HepG2 (cell line): ENCODE data around the gene P2RX1. TPM values are rescaled to one million over a fixed set of nuclear protein-coding genes. Genes with fewer than 3 reads are reported as not detected.

Experiments used
- ATF7 ChIP-seq, 2 experiments: fragments of 450-650 bp in 1 of 2; sonication (generic) in 1 of 2; formaldehyde crosslinking in 1 of 2; IDR thresholded peaks; 2 replicates each; pipeline versions ENCODE4 v1.4.0 to v1.6.1; 2016 to 2020; ENCODE audit warnings: antibody characterized with exemption in 1 of 2, mild to moderate bottlenecking in 1 of 2, missing genetic modification reagents in 1 of 2
- BRD4 ChIP-seq: sonication (generic); formaldehyde crosslinking; IDR thresholded peaks from 2 replicates; pipeline ENCODE4 v1.4.0; 2020; ENCODE audit warnings: missing genetic modification reagents
- DR1 ChIP-seq: sonication (generic); formaldehyde crosslinking; IDR thresholded peaks from 2 replicates; pipeline ENCODE4 v1.8.0; 2021; ENCODE audit warnings: mild to moderate bottlenecking, missing genetic modification reagents, inconsistent platforms
- EEA1 ChIP-seq: sonication (generic); formaldehyde crosslinking; IDR thresholded peaks from 2 replicates; pipeline ENCODE4 v1.5.1; 2020; ENCODE audit warnings: mild to moderate bottlenecking, missing genetic modification reagents, borderline replicate concordance
- FOXP1 ChIP-seq, 2 experiments: fragments of 450-650 bp in 1 of 2; IDR thresholded peaks; 2 replicates each; pipeline ENCODE4 v1.6.1; 2017 to 2018; ENCODE audit warnings: antibody characterized with exemption in 1 of 2
- HDAC2 ChIP-seq: sonication (generic); formaldehyde crosslinking; IDR thresholded peaks from 2 replicates; pipeline ENCODE4 v1.4.0; 2020; ENCODE audit warnings: missing genetic modification reagents
- HNF4A ChIP-seq: sonication (generic); formaldehyde crosslinking; IDR thresholded peaks from 2 replicates; pipeline ENCODE4 v1.4.0; 2020; ENCODE audit warnings: missing genetic modification reagents
- KLF16 ChIP-seq, 2 experiments: sonication (generic) in 1 of 2; formaldehyde crosslinking in 1 of 2; IDR thresholded peaks; 2 replicates each; pipeline versions ENCODE4 v1.6.1 to v1.8.0; 2016 to 2023; ENCODE audit warnings: missing genetic modification reagents in 2 of 2, missing compliant biosample characterization in 1 of 2
- MXI1 ChIP-seq: IDR thresholded peaks from 3 replicates; pipeline ENCODE4 v1.6.1; 2012; ENCODE audit warnings: low read depth, low read length, inconsistent platforms, borderline replicate concordance
- RAD21 ChIP-seq: fragments of 450-650 bp; formaldehyde crosslinking; IDR thresholded peaks from 2 replicates; pipeline ENCODE4 v1.5.0; 2020; ENCODE audit warnings: mild to moderate bottlenecking
- YEATS2 ChIP-seq: sonication (generic); formaldehyde crosslinking; IDR thresholded peaks from 2 replicates; pipeline ENCODE4 v1.4.0; 2020; ENCODE audit warnings: missing genetic modification reagents, borderline replicate concordance
- ZBTB10 ChIP-seq: sonication (generic); formaldehyde crosslinking; IDR thresholded peaks from 2 replicates; pipeline ENCODE4 v1.4.0; 2020; ENCODE audit warnings: missing genetic modification reagents, borderline replicate concordance
- ZFP62 ChIP-seq: sonication (generic); formaldehyde crosslinking; IDR thresholded peaks from 2 replicates; pipeline ENCODE4 v1.4.0; 2020; ENCODE audit warnings: missing genetic modification reagents
- ZMAT3 ChIP-seq: sonication (generic); formaldehyde crosslinking; conservative IDR thresholded peaks from 2 replicates; pipeline ENCODE4 v1.7.0; 2021; ENCODE audit warnings: missing genetic modification reagents
- ZNF263 ChIP-seq: sonication (generic); formaldehyde crosslinking; IDR thresholded peaks from 2 replicates; pipeline ENCODE4 v1.4.0; 2020; ENCODE audit warnings: missing genetic modification reagents
- ZNF30 ChIP-seq: sonication (generic); formaldehyde crosslinking; IDR thresholded peaks from 2 replicates; pipeline ENCODE4 v1.5.0; 2020; ENCODE audit warnings: mild to moderate bottlenecking, missing genetic modification reagents
- ZNF382 ChIP-seq: sonication (generic); formaldehyde crosslinking; IDR thresholded peaks from 2 replicates; pipeline ENCODE4 v1.5.0; 2020; ENCODE audit warnings: missing genetic modification reagents, mild to moderate bottlenecking, borderline replicate concordance
- ZNF580 ChIP-seq: IDR thresholded peaks from 2 replicates; pipeline ENCODE4 v1.6.1; 2016; ENCODE audit warnings: low read depth, borderline replicate concordance
- ZNF678 ChIP-seq: sonication (generic); formaldehyde crosslinking; IDR thresholded peaks from 2 replicates; pipeline ENCODE4 v1.4.0; 2020; ENCODE audit warnings: mild to moderate bottlenecking, missing genetic modification reagents
- ZNF790 ChIP-seq: sonication (generic); formaldehyde crosslinking; IDR thresholded peaks from 2 replicates; pipeline ENCODE4 v1.8.0; 2022; ENCODE audit warnings: missing genetic modification reagents, mild to moderate bottlenecking, borderline replicate concordance
- ZNF878 ChIP-seq: sonication (generic); formaldehyde crosslinking; IDR thresholded peaks from 2 replicates; pipeline ENCODE4 v1.8.1; 2023; ENCODE audit warnings: mild to moderate bottlenecking, missing genetic modification reagents, moderate library complexity
- polyA plus RNA-seq, 8 experiments: library from polyadenylated mRNA; depleted of rRNA in 3 of 8; stranded (reverse) in 7 of 8; unstranded in 1 of 8; fragments of >200 nt; fragmentation: Illumina TruSeq in 4 of 8; extraction: Trizol in 4 of 8; gene quantifications; 2 replicates each; pipeline versions ENCODE4 v1.2.1 to v1.2.3, GENCODE V29; 2011 to 2016; ENCODE audit warnings: low read depth in 4 of 8, missing spikeins in 1 of 8, mixed read lengths in 1 of 8; ENCODE audit not compliant: insufficient read depth in 1 of 8
- total RNA-seq, 5 experiments: library from RNA; depleted of rRNA; stranded (reverse); fragments of >200 nt; fragmentation: Illumina TruSeq; extraction: Trizol; gene quantifications; 2 replicates each; pipeline ENCODE4 v1.2.3, GENCODE V29; 2016; ENCODE audit warnings: low read depth in 1 of 5
- TF ChIP-seq, protein P1 (sequence below): IDR thresholded peaks from 2 replicates; pipeline ENCODE4 v1.4.0; 2020; ENCODE audit warnings: mild to moderate bottlenecking, missing genetic modification reagents
- TF ChIP-seq, protein P2 (sequence below): sonication (generic); formaldehyde crosslinking; conservative IDR thresholded peaks from 2 replicates; pipeline ENCODE4 v1.4.0; 2020; ENCODE audit warnings: missing genetic modification reagents

The P2RX1 gene
- total and polyA plus RNA-seq, 2 of the 13 experiments (the other 11 are each of a cell fraction or from before 2014, with no cell fraction given), result 0.04 to 0.50 TPM

GRCh38 chr17:3959295-3959899, 43.1 kb upstream of the P2RX1 start (continued):
- TF ChIP-seq, protein P1, sequence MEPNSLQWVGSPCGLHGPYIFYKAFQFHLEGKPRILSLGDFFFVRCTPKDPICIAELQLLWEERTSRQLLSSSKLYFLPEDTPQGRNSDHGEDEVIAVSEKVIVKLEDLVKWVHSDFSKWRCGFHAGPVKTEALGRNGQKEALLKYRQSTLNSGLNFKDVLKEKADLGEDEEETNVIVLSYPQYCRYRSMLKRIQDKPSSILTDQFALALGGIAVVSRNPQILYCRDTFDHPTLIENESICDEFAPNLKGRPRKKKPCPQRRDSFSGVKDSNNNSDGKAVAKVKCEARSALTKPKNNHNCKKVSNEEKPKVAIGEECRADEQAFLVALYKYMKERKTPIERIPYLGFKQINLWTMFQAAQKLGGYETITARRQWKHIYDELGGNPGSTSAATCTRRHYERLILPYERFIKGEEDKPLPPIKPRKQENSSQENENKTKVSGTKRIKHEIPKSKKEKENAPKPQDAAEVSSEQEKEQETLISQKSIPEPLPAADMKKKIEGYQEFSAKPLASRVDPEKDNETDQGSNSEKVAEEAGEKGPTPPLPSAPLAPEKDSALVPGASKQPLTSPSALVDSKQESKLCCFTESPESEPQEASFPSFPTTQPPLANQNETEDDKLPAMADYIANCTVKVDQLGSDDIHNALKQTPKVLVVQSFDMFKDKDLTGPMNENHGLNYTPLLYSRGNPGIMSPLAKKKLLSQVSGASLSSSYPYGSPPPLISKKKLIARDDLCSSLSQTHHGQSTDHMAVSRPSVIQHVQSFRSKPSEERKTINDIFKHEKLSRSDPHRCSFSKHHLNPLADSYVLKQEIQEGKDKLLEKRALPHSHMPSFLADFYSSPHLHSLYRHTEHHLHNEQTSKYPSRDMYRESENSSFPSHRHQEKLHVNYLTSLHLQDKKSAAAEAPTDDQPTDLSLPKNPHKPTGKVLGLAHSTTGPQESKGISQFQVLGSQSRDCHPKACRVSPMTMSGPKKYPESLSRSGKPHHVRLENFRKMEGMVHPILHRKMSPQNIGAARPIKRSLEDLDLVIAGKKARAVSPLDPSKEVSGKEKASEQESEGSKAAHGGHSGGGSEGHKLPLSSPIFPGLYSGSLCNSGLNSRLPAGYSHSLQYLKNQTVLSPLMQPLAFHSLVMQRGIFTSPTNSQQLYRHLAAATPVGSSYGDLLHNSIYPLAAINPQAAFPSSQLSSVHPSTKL (CRISPR knock-in tag), result peak; percentile 57
- TF ChIP-seq DR1 (CRISPR knock-in tag) (no peak), ZNF790 (CRISPR knock-in tag) (no peak), FOXP1 (IDR thresholded peaks at IDR 0.05) (no peak), FOXP1 (CRISPR knock-in tag; IDR thresholded peaks at IDR 0.05) (peak; percentile 62), ZNF382 (CRISPR knock-in tag) (no peak), ATF7 (IDR thresholded peaks at IDR 0.05) (no peak), ATF7 (CRISPR knock-in tag; IDR thresholded peaks at IDR 0.05) (no peak), EEA1 (no peak), ZNF580 (CRISPR knock-in tag) (0 out of 2 replicates have a peak, but pooled peaks have one; percentile 9), BRD4 (CRISPR knock-in tag) (no peak), ZNF678 (CRISPR knock-in tag) (no peak), ZFP62 (CRISPR knock-in tag) (no peak), HNF4A (peak; percentile 16; the same call in 1 of the 2 replicates), HDAC2 (CRISPR knock-in tag) (peak; percentile 34; the same call in 1 of the 2 replicates), YEATS2 (CRISPR knock-in tag) (no peak), ZMAT3 (CRISPR knock-in tag) (no peak), ZNF263 (peak; percentile 90), RAD21 (CRISPR knock-in tag) (no peak), ZNF878 (CRISPR knock-in tag) (no peak), ZNF30 (CRISPR knock-in tag) (no peak), ZBTB10 (CRISPR knock-in tag) (peak; percentile 48; the same call in 1 of the 2 replicates), KLF16 (CRISPR knock-in tag; IDR thresholded peaks at IDR 0.05) (0 out of 4 replicates have a peak, but pooled peaks of 1 of the 2 experiments have one; percentile 26), MXI1 (no peak)
- TF ChIP-seq, protein P2, sequence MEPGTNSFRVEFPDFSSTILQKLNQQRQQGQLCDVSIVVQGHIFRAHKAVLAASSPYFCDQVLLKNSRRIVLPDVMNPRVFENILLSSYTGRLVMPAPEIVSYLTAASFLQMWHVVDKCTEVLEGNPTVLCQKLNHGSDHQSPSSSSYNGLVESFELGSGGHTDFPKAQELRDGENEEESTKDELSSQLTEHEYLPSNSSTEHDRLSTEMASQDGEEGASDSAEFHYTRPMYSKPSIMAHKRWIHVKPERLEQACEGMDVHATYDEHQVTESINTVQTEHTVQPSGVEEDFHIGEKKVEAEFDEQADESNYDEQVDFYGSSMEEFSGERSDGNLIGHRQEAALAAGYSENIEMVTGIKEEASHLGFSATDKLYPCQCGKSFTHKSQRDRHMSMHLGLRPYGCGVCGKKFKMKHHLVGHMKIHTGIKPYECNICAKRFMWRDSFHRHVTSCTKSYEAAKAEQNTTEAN (CRISPR knock-in tag), result no peak
